ENCODE results near the gene MRPL22.
A peak's percentile ranks its signal among the peaks of the same experiment; 100 is the strongest.

- TF ChIP-seq, protein P1, sequence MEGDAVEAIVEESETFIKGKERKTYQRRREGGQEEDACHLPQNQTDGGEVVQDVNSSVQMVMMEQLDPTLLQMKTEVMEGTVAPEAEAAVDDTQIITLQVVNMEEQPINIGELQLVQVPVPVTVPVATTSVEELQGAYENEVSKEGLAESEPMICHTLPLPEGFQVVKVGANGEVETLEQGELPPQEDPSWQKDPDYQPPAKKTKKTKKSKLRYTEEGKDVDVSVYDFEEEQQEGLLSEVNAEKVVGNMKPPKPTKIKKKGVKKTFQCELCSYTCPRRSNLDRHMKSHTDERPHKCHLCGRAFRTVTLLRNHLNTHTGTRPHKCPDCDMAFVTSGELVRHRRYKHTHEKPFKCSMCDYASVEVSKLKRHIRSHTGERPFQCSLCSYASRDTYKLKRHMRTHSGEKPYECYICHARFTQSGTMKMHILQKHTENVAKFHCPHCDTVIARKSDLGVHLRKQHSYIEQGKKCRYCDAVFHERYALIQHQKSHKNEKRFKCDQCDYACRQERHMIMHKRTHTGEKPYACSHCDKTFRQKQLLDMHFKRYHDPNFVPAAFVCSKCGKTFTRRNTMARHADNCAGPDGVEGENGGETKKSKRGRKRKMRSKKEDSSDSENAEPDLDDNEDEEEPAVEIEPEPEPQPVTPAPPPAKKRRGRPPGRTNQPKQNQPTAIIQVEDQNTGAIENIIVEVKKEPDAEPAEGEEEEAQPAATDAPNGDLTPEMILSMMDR (conservative IDR thresholded peaks at IDR 0.05), result peak; percentile 78
- TF ChIP-seq EZH2 (IDR thresholded peaks at IDR 0.05; ENCODE audit: low read depth), result no peak
These were observed 31.7 kb downstream of the MRPL22 start for GRCh38 chr5:154972476-154973080.

Data from PC-9 (cell line).